Testis (tissue), 2 donors: ENCODE measurements around the gene ITPR2.

Source experiments
- POLR2A ChIP-seq: fragments of 450-650 bp; IDR thresholded peaks from one replicate; pipeline ENCODE4 v1.6.1; 2017; ENCODE audit warnings: antibody characterized with exemption, mild to moderate bottlenecking, moderate library complexity
- TF ChIP-seq, protein P1 (sequence below), 3 experiments: fragments of 450-650 bp in 2 of 3; fragments of 200-600 bp in 1 of 3; sonication (generic) in 1 of 3; IDR thresholded peaks; one replicate each; pipeline ENCODE4 v1.5.1; 2016 to 2019; ENCODE audit warnings: antibody characterized with exemption in 3 of 3, mild to moderate bottlenecking in 2 of 3, moderate library complexity in 1 of 3

DNA sequence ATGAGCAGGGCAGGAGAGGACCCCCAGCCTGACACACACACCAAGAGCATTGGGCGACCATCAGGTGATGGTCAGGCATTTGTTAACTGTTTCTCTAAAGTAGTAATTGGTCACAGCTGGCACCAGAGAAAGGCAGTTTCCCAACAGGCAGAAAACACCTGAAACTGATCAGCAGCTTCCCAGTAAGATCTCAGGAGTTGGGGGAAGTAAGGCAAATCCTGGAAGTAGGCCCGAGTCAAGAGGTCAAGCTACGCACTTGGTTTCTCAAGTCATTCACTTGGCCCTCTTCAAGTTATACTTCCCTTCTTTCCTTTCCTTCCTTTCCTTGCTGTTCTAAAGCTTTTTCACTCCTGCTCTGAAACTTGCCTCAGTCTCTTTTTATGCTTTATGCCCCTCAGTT is 501.9 kb downstream of the ITPR2 start:
- TF ChIP-seq, protein P1, sequence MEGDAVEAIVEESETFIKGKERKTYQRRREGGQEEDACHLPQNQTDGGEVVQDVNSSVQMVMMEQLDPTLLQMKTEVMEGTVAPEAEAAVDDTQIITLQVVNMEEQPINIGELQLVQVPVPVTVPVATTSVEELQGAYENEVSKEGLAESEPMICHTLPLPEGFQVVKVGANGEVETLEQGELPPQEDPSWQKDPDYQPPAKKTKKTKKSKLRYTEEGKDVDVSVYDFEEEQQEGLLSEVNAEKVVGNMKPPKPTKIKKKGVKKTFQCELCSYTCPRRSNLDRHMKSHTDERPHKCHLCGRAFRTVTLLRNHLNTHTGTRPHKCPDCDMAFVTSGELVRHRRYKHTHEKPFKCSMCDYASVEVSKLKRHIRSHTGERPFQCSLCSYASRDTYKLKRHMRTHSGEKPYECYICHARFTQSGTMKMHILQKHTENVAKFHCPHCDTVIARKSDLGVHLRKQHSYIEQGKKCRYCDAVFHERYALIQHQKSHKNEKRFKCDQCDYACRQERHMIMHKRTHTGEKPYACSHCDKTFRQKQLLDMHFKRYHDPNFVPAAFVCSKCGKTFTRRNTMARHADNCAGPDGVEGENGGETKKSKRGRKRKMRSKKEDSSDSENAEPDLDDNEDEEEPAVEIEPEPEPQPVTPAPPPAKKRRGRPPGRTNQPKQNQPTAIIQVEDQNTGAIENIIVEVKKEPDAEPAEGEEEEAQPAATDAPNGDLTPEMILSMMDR (IDR thresholded peaks at IDR 0.05): no peak
- no peak for TF ChIP-seq POLR2A
